Ishikawa (cell line): ENCODE measurements around the gene RND3.
A peak's percentile ranks its signal among the peaks of the same experiment; 100 is the strongest.

Experiments used
- CREB1 ChIP-seq: IDR thresholded peaks from 2 replicates; pipeline ENCODE4 v1.6.1; 2012; ENCODE audit warnings: low read depth
- EGR1 ChIP-seq: IDR thresholded peaks from 2 replicates; pipeline ENCODE4 v1.6.1; 2012
- EP300 ChIP-seq: IDR thresholded peaks from 2 replicates; pipeline ENCODE4 v1.6.1; 2012; ENCODE audit warnings: borderline replicate concordance
- NFIC ChIP-seq: IDR thresholded peaks from 2 replicates; pipeline ENCODE4 v1.6.1; 2012
- RAD21 ChIP-seq: IDR thresholded peaks from 2 replicates; pipeline ENCODE4 v1.6.1; 2012; ENCODE audit warnings: low read depth
- TAF1 ChIP-seq: IDR thresholded peaks from 2 replicates; pipeline ENCODE4 v1.6.1; 2012; ENCODE audit warnings: low read depth, mild to moderate bottlenecking
- TCF12 ChIP-seq: IDR thresholded peaks from 2 replicates; pipeline ENCODE4 v1.6.1; 2012; ENCODE audit warnings: low read depth
- YY1 ChIP-seq: IDR thresholded peaks from 2 replicates; pipeline ENCODE4 v1.6.1; 2012; ENCODE audit warnings: low read depth
- TF ChIP-seq, protein P1 (sequence below): IDR thresholded peaks from 2 replicates; pipeline ENCODE4 v1.6.1; 2012

DNA sequence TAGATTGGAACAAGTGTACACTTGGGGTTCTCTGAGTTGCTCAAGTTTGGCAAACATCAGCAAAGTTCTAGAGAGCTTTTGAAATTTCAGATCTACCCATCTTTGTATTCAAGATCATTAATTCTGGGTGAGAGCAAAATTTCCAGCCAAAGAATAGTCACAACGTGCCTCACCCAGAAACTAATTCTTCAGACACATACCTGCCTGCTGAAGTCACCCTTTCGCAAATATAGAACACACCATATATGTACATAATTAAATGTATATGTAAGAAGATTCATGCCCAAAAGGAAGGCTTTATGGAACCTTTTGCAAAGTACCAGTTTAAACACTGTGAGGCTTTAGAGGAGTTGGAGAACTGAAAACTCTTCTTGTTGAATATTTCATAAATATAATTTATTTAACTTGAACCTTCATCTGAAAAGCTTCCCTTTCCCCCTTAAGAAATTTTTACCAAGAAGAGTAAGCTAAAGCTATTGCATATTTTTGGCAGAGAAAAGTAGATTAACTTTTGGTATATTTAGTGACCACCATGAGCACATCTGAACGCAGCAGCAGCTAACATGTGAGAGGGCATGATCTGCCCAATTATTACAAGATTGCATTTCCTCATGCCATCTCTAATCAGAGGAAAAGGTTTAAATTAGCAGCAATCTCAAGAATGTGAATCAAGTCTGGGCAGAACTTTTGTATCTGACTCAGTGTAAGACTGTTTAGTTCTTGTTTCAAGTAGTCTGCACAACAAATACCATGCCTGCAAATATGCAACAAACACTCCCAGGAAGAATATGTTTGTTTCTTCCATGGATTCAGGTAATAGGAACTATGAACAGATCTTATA, 8.2 kb downstream of the RND3 start:
- TF ChIP-seq EP300 = peak; percentile 91
- no peak for TF ChIP-seq CREB1
- no peak for TF ChIP-seq RAD21
- no peak for TF ChIP-seq TAF1
- TF ChIP-seq, protein P1, sequence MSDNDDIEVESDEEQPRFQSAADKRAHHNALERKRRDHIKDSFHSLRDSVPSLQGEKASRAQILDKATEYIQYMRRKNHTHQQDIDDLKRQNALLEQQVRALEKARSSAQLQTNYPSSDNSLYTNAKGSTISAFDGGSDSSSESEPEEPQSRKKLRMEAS = peak; percentile 24; the same call in 1 of the 2 replicates
- TF ChIP-seq YY1 = no peak
- TF ChIP-seq NFIC = peak; percentile 65
- TF ChIP-seq TCF12 = no peak
- no peak for TF ChIP-seq EGR1
